Stimulated activated naive CD4-positive, alpha-beta T cell treated with Interleukin-2 at 50 U/mL for 16 hours (primary cell): Measurements from ENCODE around the gene PLD5.
"Not testable (repeated sequence)": the region's sequence is repeated elsewhere in the genome, so short reads cannot be mapped to it uniquely, and the experiment has no call there.

Experiments
- DNase-seq: peaks from one replicate; lab custom pipeline; 2025; lab: John Stamatoyannopoulos, UW

Gene PLD5

GRCh38 chr1:242058181-242058580 is 466.3 kb downstream of the PLD5 start:
- not testable (repeated sequence) for DNase-seq

DNA sequence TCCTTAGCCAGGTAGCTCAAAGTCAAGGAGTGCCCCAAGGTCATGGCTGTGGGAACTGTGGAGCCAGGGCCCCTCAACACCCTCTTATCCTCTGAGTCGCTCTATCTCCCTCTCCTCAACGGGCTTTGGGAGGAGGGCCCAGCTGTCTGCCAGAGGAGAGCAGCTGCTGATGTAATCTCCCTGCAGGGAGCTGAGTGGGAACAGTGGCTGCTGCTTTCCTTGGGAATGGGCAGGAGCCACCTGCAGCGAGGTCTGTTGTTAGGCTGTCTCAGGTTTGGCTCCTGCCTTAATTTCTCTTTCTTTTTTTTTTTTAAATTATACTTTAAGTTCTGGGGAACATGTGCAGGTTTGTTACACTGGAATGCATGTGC is 466.8 kb downstream of the PLD5 start:
- DNase-seq: no peak

- DNase-seq: no peak
Measured at GRCh38 chr1:242056988-242057744, 467.3 kb downstream of the PLD5 start.

DNA sequence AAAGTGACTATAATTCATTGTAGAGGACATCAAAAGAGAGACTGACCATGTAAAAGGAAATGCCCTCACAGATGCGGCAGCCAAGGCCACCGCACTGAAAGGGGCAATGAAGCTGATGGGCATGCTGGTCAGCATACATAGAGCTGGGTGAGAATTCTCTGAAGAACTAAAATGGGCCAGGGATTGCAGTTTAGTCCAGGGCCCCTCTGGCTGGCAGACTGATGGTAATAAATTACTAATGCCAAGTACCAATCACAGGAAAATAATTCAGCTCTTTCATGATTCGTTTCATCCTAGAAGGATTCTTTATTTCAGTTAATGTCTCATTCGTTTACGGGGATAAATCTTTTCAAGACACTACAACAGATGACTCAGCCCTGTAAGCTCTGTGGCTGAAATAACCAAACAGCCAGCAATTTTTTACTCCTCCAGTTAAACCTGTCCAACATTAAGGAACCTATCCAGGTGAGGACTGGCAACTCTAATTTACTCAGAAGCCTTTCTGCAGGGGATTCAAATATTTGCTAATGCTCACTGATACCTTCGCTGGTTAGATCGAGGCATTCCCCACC is 468.7 kb downstream of the PLD5 start:
- no peak for DNase-seq

DNA sequence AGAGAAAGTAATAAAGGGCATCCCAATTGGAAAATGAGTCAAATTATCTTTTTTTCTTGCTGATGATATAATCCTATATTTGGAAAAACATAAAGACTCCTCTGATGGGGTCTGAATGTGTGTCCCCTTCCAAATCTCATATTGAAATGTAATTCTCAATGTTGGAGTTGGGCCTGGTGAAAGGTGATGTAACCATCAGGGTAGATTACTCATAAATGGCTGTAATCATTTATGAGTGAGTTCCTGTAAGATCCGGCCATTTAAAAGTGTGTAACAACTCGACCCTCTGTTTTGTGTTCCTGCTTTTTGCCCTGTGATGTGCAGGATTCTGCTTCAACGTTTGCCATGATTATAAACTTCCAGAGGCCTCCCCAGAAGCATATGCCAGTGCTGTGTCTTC is 481.3 kb downstream of the PLD5 start:
- no peak for DNase-seq

GRCh38 chr1:242034392-242034791 is 490.1 kb downstream of the PLD5 start:
- DNase-seq: no peak

GRCh38 chr1:242033447-242033846 is 491.1 kb downstream of the PLD5 start:
- DNase-seq: no peak
